GM19023 (cell line): ENCODE results near the gene GGTLC3.
"Not testable (repeated sequence)": the region's sequence is repeated elsewhere in the genome, so short reads cannot be mapped to it uniquely, and the experiment has no call there.

Source experiments
- ATAC-seq: cut with Tn5 transposase; IDR thresholded peaks from one replicate; pipeline ENCODE4 v1.9.1; 2021; ENCODE audit warnings: mild to moderate bottlenecking, moderate library complexity; ENCODE audit not compliant: unreplicated experiment

The GGTLC3 gene

GRCh38 chr22:18518061-18518460, at the start of gene GGTLC3:
GGTLC3 (minus strand) TSS chr22:18518161; CDS start chr22:18517897, 264 bp downstream.
- not testable (repeated sequence) for ATAC-seq

- ATAC-seq: not testable (repeated sequence)
Measured at GRCh38 chr22:18560099-18560974, 42.4 kb upstream of the GGTLC3 start.

- ATAC-seq: not testable (repeated sequence)
Measured at GRCh38 chr22:18558939-18559338, 41.0 kb upstream of the GGTLC3 start.

- not testable (repeated sequence) for ATAC-seq
Measured at GRCh38 chr22:18558516-18558915, 40.6 kb upstream of the GGTLC3 start.

- ATAC-seq: not testable (repeated sequence)
Measured at GRCh38 chr22:18554280-18555256, 36.6 kb upstream of the GGTLC3 start.

- ATAC-seq: not testable (repeated sequence)
Measured at GRCh38 chr22:18552839-18553597, 35.1 kb upstream of the GGTLC3 start.

- ATAC-seq: not testable (repeated sequence)
Measured at GRCh38 chr22:18551046-18551445, 33.1 kb upstream of the GGTLC3 start.

GRCh38 chr22:18549458-18550179, 31.7 kb upstream of the GGTLC3 start:
- ATAC-seq: not testable (repeated sequence)

GRCh38 chr22:18544615-18545014, 26.7 kb upstream of the GGTLC3 start:
- ATAC-seq: not testable (repeated sequence)

- ATAC-seq: not testable (repeated sequence)
Measured at GRCh38 chr22:18543400-18543799, 25.4 kb upstream of the GGTLC3 start.

- not testable (repeated sequence) for ATAC-seq
Measured at GRCh38 chr22:18539994-18540393, 22.0 kb upstream of the GGTLC3 start.

- ATAC-seq: not testable (repeated sequence)
Measured at GRCh38 chr22:18534315-18534714, 16.4 kb upstream of the GGTLC3 start.

- ATAC-seq: not testable (repeated sequence)
Measured at GRCh38 chr22:18533633-18534032, 15.7 kb upstream of the GGTLC3 start.

- ATAC-seq: peak; percentile 7
Measured at GRCh38 chr22:18529416-18530145, 11.6 kb upstream of the GGTLC3 start.

- ATAC-seq: peak; percentile 77
Measured at GRCh38 chr22:18528597-18529415, 10.8 kb upstream of the GGTLC3 start.

- ATAC-seq: peak; percentile 19
Measured at GRCh38 chr22:18527752-18528596, 10.0 kb upstream of the GGTLC3 start, which contains the start of gene TMEM191B. TMEM191B (plus strand) TSS chr22:18527802; CDS start chr22:18527981, 179 bp downstream.

GRCh38 chr22:18523328-18523727, 5.4 kb upstream of the GGTLC3 start:
- ATAC-seq: not testable (repeated sequence)
